Ascending aorta (tissue), 2 donors: Measurements from ENCODE around the gene KIRREL3. TPM values are rescaled to one million over a fixed set of nuclear protein-coding genes. Genes with fewer than 3 reads are reported as not detected.

Source experiments
- DNase-seq, 2 donors: peaks; one replicate each; pipeline ENCODE4 v3.0.0-alpha.2; 2019; ENCODE audit warnings: low spot score in 2 of 2
- H3K27ac ChIP-seq, 2 donors: fragments of 200-600 bp; sonication (generic); one replicate each; pipeline ENCODE4 v1.5.1; 2016 to 2017; ENCODE audit warnings: mild to moderate bottlenecking in 1 of 2
- H3K27me3 ChIP-seq: fragments of 200-600 bp; sonication (generic); one replicate; pipeline ENCODE4 v1.5.1; 2017
- H3K36me3 ChIP-seq, 2 donors: fragments of 200-600 bp; sonication (generic); one replicate each; pipeline ENCODE4 v1.5.1; 2016
- H3K4me1 ChIP-seq, 2 donors: fragments of 200-600 bp; sonication (generic); one replicate each; pipeline ENCODE4 v1.5.1; 2016 to 2017; ENCODE audit warnings: mild to moderate bottlenecking in 1 of 2
- H3K4me3 ChIP-seq, 2 donors: fragments of 200-600 bp; sonication (generic); one replicate each; pipeline ENCODE4 v1.5.1; 2016 to 2017; ENCODE audit warnings: mild to moderate bottlenecking in 1 of 2
- H3K9me3 ChIP-seq, 2 donors: fragments of 200-600 bp; sonication (generic); one replicate each; pipeline ENCODE4 v1.5.1; 2016
- CTCF ChIP-seq, 3 experiments: fragments of 200-600 bp in 2 of 3; fragments of 450-650 bp in 1 of 3; sonication (generic) in 2 of 3; IDR thresholded peaks; one replicate each; pipeline ENCODE4 v1.5.1; 2016 to 2019; ENCODE audit warnings: antibody characterized with exemption in 3 of 3, mild to moderate bottlenecking in 1 of 3, moderate library complexity in 1 of 3
- intact Hi-C: fragments of 100-400 bp; cut with DNase I; formaldehyde crosslinking; loops from one replicate; pipeline ENCODE4 v1.15.1; 2023
- total RNA-seq: library from RNA; depleted of rRNA; stranded (reverse); fragments of >200 nt; gene quantifications from one replicate; pipeline ENCODE4 v1.1.0, GENCODE V29; 2016

Gene KIRREL3
- total RNA-seq, 1 donor from 2014 or later: not detected

GRCh38 chr11:126942146-126942545, 58.4 kb downstream of the KIRREL3 start:
- no peak for DNase-seq
- H3K27ac ChIP-seq: no peak overlapping the region
- H3K4me3 ChIP-seq: no peak overlapping the region
- intact Hi-C loops: no loop called here
- no peaks in the 10 kb centered on the region for H3K27me3 ChIP-seq
- no peaks in the 10 kb centered on the region for H3K36me3 ChIP-seq
- H3K4me1 ChIP-seq: no peaks in the 10 kb centered on the region
- no peaks in the 10 kb centered on the region for H3K9me3 ChIP-seq
- no peak for TF ChIP-seq CTCF (IDR thresholded peaks at IDR 0.05)

DNA sequence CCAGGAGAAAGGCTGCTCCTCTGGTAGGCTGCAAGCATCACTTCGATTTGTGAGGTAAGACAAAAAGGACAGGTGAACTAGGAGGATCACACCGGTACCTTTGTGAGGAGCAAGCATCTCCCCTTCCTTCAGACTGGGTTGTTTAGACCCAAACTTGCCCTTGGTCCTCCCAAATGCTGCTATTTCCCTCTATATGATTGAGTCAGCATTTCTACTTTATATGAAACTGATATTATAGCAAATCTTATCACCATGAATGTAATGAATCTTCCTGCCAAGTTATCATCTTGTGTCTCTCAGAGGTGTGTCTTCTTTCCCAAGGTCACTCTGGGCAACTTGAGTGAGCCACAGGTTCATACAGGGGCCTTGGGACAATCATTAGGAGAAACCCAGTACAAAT, 61.0 kb downstream of the KIRREL3 start:
- no peaks in the 10 kb centered on the region for H3K27me3 ChIP-seq
- H3K9me3 ChIP-seq: no peaks in the 10 kb centered on the region
- no peaks in the 10 kb centered on the region for H3K4me1 ChIP-seq
- intact Hi-C loops: no loop called here
- no peak overlapping the region for H3K4me3 ChIP-seq
- no peak for TF ChIP-seq CTCF (IDR thresholded peaks at IDR 0.05)
- H3K36me3 ChIP-seq: no peaks in the 10 kb centered on the region
- no peak for DNase-seq
- H3K27ac ChIP-seq: no peak overlapping the region

- no peaks in the 10 kb centered on the region for H3K27me3 ChIP-seq
- DNase-seq: no peak
- intact Hi-C loops: no loop called here
- H3K9me3 ChIP-seq: no peaks in the 10 kb centered on the region
- no peaks in the 10 kb centered on the region for H3K4me1 ChIP-seq
- H3K36me3 ChIP-seq: no peaks in the 10 kb centered on the region
- H3K4me3 ChIP-seq: no peak overlapping the region
- TF ChIP-seq CTCF (IDR thresholded peaks at IDR 0.05): no peak
- H3K27ac ChIP-seq: no peak overlapping the region
Measured at GRCh38 chr11:126938718-126939117, 61.9 kb downstream of the KIRREL3 start.

GRCh38 chr11:126930091-126930841, 70.3 kb downstream of the KIRREL3 start:
- intact Hi-C loops: no loop called here
- no peak for DNase-seq
- H3K27ac ChIP-seq: no peak overlapping the region
- no peaks in the 10 kb centered on the region for H3K4me1 ChIP-seq
- no peak overlapping the region for H3K4me3 ChIP-seq
- H3K36me3 ChIP-seq: no peaks in the 10 kb centered on the region
- H3K9me3 ChIP-seq: no peaks in the 10 kb centered on the region
- no peaks in the 10 kb centered on the region for H3K27me3 ChIP-seq
- TF ChIP-seq CTCF (IDR thresholded peaks at IDR 0.05): no peak

DNA sequence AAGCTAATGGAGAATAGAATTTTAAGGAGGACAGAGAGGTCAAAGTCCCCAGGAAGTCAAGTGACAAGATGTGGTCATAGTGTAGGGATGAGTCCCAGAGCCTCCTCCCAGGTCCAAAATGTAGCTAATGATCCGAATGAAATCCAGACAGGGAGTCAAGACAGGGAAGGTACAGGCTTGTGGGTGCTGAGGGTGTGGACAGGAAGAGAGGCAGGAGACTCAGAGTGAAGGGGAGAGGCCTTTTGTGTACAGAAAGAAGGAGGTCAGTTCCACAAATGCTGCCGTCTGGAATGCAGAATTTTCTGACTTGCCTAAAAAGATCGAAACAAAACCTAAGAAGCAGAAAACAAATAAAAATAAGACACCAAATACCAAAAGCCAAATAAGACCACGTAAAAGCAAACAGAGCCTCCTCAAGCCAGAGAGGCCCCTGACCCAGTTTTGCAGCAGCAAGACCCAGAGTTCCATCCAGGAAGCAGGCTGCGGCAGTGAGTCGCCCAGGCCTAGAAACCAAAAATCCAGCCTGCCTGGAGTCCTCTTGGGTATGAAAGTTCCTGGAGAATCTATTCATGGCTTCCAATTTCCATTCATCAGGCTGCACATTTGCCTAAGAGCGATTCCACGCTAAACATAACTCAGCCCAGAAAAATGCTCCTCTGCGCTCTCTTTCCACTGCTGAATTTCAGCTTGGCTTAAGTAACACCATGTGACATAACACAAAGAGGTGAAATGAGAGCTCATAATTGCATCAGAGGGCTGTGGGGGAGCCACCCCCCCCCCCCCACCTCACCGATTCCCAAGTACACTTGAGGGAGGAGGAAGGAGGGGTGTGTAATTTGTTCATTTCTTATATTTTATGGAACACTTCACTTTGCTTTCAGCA, 71.2 kb downstream of the KIRREL3 start:
- Histone ChIP-seq H3K27me3 (no peaks in the 10 kb centered on the region), H3K36me3 (no peaks in the 10 kb centered on the region), H3K4me3 (no peak overlapping the region), H3K9me3 (no peaks in the 10 kb centered on the region), H3K27ac (no peak overlapping the region), H3K4me1 (no peaks in the 10 kb centered on the region)
- no peak for DNase-seq
- intact Hi-C loops: no loop called here
- no peak for TF ChIP-seq CTCF (IDR thresholded peaks at IDR 0.05)
